ENCODE results near the gene PDAP1.
"Not testable (repeated sequence)": the region's sequence is repeated elsewhere in the genome, so short reads cannot be mapped to it uniquely, and the experiment has no call there.

The PDAP1 gene

DNA sequence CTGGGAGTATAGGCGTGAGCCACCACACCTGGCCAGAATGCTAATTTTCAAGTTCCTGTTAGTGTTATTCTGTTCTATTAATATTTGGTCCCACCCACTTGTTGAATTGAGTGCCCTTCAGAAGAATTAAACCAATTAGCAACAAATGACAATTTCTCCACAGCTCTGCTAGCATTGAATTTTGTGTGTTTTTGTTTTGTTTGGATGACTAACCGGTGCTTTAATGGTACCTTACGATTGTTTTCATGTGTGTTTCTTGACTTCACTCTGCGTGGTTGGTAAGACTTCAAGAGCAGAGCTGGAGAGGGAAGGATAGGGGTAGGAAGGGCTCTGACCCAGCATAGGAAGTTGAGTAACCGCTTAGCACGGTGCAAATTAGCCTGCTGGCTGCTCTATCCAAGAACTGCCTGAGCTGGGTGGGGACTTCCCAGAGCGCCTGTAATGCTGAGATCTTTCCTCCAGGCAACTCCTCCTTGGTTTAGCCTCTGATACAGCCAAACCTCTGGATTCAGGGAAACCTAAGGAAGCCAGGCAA lies 29.3 kb downstream of the PDAP1 start:
- no peak for DNase-seq (ENCODE audit: low spot score)

DNA sequence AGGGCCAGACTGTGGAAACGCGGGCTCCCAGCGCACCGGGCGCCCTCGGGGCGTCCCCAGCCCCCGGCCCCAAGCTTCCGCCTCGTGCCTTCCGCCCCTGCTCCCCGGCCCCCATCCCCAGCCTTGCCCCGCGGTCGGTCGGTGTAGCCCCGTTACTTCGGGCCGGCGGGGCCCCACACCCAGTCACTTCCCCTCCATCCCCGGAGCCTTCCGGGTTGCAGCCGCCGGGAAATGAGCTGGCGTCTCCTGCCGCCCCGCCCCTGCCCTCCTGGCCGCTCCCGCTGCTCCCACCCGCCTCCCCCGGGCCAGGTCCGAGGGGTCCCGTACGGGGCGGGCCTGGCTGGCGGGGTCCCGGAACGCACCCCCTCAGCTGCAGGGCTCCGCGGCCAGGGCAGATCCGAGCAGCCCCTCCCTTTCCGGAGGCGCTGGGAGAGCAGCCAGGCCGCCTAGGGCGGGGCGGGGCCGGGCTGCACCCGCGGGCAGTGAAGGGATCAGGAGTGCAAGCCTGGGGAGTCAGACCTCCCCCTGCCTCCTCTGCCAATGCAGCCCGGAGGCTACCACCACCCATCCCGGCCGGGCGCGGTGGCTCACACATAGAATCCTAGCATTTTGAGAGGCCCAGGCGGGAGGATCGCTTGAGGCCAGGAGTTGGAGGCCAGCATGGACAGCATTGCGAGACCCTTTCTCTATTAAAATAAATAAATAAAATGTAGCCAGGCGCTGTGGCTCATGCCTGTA lies 33.2 kb downstream of the PDAP1 start:
- peak; percentile 82 for DNase-seq (ENCODE audit: low spot score)

DNA sequence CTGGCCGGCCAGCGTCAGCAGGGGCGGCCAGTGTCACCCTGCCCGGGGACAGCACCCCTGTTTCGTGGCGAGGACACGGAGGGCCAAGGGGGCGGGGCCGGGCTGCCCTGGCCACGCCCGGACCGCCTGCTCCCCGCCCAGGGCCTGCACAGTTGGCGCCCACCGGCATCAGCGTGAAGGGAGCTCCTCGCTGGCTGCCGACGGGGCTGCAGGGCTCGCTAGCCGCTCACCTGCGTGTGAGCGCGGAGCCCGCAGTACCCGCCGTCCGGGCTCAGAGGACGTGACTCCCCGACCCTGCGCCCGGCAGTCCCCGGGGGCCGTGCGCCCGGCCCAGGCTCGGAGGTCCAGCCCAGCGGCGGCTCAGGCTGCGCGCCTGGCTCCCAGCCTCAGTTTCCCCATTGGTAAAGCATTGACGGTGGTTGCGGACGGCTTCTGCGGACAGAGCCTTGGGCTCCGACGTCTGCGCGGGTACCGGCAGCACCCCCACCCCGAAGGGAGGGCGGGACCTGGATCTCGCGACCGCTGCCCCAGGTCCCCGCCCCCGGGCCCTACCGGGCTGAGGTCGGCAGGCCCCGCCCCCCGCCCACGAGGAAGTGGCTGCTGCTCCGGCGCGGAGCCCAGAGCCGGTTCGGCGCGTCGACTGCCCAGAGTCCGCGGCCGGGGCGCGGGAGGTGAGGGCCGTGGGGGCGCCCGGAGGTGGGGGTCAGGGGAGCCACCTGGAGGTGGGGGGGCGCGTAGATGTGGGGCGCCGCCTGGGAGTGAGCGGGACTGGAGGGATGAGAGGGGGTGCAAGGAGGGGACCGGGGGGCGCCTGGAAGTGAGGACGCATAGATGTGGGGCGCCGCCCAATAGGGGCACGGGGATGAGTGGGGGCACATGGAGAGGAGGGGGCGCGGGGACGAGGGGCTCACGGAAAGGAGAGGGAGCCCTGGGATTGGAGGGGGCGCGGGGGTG lies 34.0 kb downstream of the PDAP1 start, which contains the start of gene ARPC1B:
Gene ARPC1B (plus strand): TSS at position 620 of the 954 bp plus-strand sequence. CDS start 10,985 bp downstream, outside the sequence.
- peak; percentile 89 for DNase-seq (ENCODE audit: low spot score)

DNA sequence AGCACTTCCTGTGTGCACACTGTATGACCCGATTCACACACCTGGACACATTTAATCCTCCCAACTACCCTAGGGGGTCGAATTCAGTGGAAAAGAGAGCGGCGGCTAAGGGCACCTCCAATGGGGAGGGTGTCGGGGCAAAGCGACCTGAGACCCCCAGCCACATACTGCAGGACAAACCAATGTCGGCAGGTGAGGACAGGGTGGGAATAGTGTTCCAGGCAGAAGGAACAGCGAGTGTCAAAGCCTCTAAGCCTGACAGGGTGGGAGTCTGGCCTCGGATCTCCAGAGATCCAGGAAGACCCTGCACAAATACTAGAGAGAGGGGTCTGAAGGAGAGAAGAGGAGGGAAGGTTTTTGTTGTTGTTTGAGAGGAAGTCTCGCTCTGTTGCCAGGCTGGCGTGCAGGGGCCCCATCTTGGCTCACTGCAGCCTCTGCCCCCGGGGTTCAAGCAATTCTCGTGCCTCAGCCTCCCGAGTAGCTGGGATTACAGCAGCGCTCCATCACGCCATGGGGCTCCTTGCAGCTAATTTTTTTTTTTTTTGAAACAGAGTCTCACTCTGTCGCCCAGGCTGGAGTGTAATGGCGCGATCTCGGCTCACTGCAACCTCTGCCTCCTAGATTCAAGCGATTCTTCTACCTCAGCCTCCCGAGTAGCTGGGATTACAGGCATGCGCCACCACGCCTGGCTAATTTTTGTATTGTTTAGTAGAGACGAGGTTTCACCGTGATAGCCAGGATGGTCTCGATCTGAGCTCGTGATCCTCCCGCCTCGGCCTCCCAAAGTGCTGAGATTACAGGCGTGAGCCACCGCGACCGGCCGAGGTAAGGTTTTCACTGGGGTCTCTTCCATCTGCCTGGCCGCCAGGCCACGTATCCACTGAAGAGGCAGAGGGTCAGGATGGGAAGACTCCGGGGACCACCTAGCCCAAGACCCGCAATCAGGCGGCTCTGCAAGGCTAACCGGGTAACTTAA lies 35.0 kb downstream of the PDAP1 start:
- no peak for DNase-seq (ENCODE audit: low spot score)

DNA sequence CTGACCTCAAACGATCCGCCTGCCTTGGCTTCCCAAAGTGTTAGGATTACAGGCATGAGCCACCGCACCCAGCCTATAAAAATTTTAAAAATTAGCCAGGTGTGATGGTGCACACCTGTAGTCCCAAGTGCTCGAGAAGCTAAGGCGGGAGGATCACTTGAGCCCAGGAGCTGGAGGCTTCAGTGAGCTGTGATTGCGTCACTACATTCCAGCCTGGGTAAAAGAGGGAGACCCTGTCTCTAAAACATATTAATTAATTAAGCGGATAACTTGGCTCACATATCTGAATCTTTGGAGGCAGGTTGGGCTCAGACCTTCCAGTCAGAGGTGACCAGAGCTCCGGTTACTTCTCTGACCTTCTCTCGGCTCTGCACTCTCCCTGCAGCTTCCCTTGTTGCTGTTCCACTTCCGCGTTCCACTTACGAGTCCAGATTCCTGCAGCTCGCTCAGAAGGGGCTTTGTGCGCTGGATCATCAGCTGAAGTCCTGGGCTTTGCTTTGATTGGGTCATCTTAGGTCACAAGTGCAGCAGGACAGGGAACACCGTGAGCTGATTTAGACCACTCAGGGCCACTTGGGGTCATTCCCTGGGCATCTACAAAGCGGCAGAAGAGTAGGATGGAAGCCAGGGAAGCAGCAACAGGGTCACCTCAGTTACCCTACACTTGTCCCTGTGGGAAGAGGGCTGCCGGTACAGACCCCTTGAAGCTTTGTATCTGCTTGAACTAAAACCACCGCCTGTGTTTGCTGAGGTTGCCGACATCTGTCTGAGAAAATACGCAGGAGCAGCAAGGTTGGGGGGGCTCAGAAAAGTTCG lies 35.9 kb downstream of the PDAP1 start:
- no peak for DNase-seq (ENCODE audit: low spot score)

DNA sequence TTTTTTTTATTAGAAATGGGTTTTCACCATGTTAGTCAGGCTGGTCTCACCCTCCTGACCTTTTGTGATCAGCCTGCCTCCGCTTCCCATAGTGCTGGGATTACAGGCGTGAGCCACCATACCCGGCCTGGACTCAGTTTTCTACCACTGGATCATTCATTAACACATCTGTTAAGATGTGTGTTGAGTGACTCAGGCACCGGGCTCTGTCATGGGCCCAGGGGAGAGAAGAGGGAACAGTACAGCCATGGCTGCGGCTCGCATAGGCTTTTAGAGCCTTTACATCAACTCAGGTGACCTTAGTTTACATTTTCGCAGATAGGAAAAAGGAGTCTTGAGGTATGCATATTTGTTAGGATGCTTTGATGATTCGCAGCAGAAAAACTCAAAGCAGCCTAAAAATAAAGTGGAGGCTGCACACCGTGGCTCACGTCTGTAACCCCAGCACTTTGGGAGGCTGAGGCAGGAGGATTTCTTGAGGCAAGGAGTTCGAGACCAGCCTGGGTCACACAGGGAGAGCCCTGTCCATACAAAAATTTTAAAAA lies 36.9 kb downstream of the PDAP1 start:
- DNase-seq (ENCODE audit: low spot score): no peak

DNA sequence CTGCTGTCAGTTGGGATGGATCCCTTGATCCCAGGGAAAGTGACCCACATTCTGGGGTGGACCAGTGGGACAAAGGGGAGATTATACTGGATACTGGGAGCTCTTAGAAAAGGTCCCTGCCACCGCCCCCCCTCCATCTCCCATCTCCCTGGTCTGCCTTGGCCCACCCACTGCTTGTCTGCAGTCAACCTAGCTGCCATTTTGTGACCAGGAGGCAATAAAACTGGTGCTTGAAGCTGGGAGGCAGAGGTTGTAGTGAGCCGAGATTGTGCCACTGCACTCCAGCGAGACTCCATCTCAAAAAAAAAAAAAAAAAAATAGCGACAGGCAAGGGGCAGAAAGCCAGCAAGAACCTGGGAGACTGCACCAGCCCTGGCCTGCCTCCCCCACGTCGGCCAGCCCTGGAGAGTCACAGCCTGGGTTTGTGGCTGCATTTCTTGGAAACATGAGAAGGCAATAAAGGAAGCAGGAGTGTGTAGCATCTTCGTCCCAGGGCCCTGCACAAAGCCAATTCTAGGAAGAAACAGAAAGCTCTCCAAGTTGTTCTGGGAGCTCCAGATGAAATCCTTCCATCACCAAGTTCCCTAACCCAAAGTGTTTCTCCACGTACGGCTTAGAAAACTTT lies 38.5 kb downstream of the PDAP1 start:
- no peak for DNase-seq (ENCODE audit: low spot score)

DNA sequence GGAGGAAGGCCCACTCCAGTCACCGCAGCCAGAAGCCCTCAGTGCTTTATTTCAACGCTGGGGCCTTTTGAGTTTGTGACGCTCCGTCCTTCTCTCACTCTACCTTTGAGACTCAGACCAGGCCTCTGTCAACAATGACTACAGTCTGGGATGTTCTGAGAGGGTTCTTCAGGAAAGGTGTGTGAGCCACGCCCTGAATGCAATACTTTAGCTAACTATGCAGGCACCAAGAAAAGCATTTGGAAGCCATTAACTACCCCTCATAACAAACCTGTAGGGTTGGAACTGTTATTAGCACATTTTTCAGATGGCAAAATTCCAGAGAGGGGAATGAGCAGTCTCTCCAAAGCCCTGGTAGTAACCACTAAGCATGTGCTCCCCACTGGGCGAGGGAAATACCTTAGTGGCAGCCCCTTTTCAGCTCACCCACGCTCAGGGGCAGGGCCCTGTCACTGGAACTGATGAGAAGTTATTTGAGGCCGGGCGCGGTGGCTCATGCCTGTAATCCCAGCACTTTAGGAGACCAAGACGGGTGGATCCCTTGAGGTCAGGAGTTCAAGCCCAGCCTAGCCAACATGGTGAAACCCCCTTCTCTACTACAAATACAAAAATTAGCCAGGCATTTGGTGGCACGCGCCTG lies 39.5 kb downstream of the PDAP1 start:
- no peak for DNase-seq (ENCODE audit: low spot score)

DNA sequence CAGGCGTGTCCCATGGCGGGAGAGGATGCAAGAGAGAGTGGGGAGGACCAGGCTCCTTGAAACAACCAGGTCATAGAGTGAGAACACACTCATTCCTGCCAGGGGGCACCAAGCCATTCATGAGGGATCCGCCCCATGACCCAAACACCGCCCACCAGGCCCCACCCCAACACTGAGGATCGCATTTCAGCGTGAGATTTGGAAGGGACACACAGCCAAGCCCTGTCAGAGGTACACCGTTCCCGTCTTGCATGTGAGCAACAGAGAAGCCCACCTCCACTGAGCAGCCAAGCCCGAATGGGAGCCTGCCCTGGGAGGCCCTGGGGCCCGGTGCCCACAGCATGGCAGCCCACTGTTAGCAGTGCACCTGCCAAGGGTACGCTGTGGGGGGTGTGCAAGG lies 41.8 kb downstream of the PDAP1 start:
- DNase-seq (ENCODE audit: low spot score): no peak

DNA sequence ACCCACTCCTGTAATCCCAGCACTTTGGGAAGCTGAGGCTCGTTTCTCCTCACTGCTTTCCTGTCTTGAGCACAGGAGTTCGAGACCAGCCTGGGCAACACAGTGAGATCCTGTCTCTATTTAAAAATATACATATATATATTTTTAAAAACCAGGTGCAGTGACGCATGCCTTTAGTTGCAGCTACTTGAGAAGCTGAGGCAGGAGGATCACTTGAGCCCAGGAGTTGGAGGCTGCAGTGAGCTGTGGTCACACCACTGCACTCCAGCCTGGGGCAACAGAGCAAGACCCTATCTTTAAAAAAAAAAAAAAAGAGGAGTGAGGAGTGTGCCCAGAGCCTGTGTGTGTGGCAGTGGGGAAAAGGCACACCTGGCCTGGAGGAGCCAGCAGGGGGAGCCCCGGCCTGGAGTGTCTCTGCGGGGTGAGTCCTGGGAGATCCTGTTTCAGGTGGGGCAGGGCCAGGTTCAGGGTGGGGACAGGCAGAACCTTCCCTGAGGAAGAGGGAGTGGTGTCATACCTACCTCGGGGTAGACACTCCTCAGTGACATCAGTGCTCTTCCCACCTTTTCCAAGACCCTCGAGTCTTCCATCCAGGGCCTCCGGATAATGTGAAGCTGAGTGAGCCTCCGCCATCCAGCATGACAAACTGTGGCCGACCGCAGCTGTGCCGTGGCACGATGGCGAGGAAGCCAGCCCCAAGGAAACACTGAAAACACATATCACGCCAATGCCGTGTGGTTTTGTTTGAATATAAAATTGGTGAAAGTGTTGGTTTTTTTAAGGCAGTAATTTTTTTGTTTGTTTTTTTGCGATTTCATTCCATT lies 42.9 kb downstream of the PDAP1 start:
- DNase-seq (ENCODE audit: low spot score): no peak

DNA sequence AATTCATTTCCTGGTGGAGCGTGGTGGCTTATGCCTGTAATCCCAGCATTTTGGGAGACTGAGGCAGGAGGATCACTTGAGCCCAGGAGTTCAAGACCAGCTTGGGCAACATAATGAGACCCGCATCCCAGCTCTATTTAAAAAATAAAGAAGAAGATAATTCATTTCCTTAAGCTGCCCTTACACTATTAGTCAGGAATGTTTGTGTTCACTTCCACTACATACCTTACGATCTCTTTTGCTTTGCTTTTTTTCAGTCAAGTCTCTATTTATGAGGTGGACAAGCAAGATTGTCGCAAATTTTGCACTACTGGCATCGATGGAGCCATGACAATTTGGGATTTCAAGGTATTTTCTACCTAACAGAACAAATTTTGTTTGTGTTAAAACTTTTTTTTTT lies 45.1 kb downstream of the PDAP1 start:
- DNase-seq (ENCODE audit: low spot score): no peak

DNA sequence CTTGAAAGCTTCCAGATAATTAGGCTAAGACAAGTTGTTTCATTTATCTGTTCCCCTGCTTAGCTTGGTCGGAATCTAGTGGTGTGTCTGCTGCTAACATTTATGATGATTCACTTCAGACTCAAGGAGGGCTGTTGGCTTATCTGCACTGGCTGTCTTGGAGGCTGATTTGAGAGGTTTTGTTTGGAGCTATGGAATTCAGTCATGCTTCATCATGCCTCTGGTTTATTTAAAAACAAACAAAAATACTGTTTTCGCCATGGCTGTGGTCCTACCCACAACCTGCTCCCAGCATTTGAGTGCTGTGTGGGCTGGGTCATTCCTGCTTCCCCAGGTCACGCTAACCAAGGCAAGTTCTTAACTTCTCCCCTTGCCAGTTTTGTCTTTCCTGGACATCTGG lies 45.6 kb downstream of the PDAP1 start:
- DNase-seq (ENCODE audit: low spot score): no peak

DNA sequence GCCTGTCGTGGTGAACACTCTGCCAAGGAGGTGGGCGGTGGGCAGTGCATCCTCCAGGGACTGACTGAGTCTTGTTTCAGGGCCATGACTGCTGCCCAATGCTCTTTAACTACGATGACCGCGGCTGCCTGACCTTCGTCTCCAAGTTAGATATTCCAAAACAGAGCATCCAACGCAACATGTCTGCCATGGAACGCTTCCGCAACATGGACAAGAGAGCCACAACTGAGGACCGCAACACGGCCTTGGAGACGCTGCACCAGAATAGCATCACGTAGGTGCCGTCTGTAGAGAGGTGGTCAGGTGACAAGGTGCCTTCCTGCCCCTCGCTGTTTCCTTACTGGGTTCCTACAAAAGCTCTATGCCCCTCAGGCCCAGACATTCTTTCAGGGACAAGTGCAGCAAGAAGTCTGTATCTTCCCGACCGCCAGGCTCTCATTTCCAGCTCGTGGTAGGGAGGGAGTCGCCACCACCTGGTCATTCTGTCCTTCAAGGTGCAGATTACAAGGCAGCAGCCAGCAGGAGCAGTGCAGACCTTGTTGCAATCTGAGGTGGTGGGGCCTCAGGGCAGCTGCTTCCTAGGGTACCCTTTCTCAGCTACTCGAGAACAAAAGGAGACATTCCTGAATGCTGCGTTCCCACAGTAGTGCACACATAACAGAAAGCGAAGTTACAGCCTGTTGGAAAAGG lies 48.8 kb downstream of the PDAP1 start:
- DNase-seq (ENCODE audit: low spot score): no peak

DNA sequence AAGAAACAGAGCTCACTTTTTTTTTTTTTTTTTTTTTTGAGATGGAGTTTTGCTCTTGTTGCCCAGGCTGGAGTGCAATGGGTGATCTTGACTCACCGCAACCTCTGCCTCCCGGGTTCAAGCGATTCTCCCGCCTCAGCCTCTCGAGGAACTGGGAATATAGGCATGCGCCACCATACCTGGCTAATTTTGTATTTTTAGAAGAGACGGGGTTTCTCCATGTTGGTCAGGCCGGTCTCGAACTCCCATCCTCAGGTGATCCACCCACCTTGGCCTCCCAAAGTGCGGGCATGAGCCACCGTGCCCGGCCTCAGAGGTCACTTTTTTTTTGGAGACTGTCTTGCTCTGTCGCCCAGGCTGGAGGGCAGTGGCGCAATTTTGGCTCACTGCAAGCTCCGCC lies 49.9 kb downstream of the PDAP1 start:
- DNase-seq (ENCODE audit: low spot score): not testable (repeated sequence)

DNA sequence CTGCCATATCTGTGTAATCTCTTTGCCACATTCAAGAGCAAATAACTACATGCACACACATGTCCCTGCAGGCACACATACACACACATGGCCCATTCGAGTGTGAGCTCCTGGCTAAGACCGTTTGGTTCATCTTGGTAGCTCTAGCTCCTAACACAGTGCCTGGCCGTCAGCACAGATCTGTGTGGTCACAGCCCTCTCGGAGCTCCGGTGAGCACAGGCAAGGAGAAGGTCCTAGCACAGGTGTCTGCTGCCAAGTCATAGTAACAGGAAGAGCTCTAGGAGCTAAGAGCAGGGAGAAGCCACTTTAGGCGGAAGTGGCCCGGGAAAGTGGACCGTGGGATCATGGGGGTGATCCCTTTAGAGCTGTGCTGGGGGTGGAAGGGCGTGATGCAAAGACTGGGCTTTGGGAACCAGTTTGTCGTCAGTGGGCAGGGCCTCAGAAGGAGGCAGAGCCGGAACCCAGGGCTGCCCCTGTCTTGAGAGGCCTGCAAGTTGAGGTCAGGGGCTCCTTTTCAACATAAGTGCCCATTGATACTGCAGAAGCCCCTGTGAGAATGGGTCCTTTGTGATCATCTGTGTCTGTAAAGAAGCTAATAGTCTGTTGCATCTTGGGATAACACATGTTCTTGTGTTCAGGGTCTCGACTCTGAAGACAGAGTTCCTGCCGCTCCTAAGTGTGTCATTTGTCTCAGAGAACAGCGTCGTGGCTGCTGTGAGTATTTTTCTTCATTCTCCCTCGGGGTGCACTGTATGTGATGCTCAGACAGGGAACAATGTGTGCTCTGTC lies 50.5 kb downstream of the PDAP1 start:
- no peak for DNase-seq (ENCODE audit: low spot score)

DNA sequence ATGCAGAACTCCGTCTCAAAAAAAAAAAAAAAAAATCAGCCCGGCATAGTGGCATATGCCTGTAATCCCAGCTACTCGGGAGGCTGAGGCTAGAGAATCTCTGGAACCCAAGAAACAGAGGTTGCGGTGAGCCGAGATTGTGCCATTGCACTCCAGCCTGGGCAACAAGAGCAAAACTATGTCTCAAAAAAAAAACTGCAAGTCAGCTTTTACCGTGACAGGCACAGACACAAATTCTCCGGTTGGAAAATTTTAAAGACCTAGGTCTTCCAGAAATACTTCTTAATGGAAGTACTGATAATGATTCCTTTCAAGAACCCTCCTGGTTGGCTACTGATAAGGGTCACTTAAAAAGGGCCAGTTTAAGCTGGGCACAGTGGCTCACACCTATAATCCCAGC lies 53.3 kb downstream of the PDAP1 start:
- no peak for DNase-seq (ENCODE audit: low spot score)

DNA sequence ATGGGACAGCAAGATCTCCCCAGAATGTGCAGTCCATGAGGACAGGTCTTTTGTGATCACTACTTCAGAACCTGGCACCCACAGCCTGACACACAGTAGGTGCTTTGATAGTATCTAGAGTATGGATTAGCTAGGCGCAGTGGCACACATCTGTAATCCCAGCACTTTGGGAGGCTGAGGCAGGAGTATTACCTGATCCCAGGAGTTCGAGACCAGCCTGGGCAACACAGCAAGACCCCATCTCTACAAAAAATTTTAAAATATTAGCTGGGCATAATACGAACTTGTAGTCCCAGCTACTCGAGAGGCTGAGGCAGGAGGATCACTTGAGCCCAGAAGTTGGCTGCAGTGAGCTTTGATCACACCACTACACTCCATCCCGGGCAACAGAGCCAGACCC lies 56.1 kb downstream of the PDAP1 start:
- no peak for DNase-seq (ENCODE audit: low spot score)

Data from RKO (cell line).